GM13977 (cell line): ENCODE results near the gene FHL1.

ENCODE experiments used
- DNase-seq: peaks from one replicate; pipeline ENCODE4 v3.0.0; 2012; ENCODE audit warnings: low spot score
- CTCF ChIP-seq: IDR thresholded peaks from 2 replicates; pipeline ENCODE4 v1.5.1; 2012; ENCODE audit warnings: mild to moderate bottlenecking, control low read depth; ENCODE audit not compliant: insufficient read depth; ENCODE audit errors: extremely low read depth, missing control alignments
- in situ Hi-C: fragments of 300-500 bp; cut with MboI; formaldehyde crosslinking; loops from one replicate; pipeline ENCODE4 v1.12.0; 2022; ENCODE audit warnings: low sequenced_read_pairs, low pct_unique_long_range_greater_than_20kb, mixed read lengths, inconsistent platforms; ENCODE audit not compliant: unreplicated experiment

Gene FHL1

DNA sequence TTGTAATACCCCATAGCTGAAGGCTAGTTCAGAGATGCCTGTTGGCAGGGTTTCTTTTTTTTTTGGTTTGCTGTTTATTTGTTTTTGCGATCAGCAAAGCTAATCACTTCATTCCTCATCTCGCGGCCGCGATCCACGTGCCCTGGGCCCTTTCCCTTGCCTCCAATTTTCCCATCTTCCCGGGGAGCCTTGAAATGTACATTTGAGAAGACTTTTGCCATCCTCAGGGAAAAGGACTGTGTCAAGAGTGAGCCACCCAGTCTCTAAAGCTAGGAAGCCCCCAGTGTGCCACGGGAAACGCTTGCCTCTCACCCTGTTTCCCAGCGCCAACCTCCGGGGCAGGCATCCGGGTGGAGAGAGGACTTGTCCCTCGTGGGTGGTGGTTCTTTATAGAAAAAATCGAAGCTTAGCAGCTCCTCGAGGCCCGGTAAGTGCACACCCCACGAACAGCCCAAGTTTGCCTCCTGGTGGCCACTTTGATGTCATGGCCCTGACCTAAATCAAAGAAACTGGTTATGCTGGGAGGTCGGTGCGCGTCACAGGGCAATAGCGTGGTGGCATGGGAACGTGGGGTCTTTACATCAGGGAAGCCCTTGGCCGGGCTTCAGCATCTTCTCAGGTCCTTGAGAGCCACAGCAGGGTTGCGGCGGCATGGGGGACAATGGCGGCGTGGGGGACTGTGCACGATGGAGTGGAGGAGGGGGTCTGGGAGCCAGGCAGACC, 61.8 kb downstream of the FHL1 start:
- TF ChIP-seq CTCF, result peak; percentile 48
- in situ Hi-C loops, result no loop called here
- DNase-seq, result peak; percentile 28

- TF ChIP-seq CTCF, result no peak
- in situ Hi-C loops, result no loop called here
- DNase-seq, result no peak
Observed at GRCh38 chrX:136209751-136210150, 62.4 kb downstream of the FHL1 start.

DNA sequence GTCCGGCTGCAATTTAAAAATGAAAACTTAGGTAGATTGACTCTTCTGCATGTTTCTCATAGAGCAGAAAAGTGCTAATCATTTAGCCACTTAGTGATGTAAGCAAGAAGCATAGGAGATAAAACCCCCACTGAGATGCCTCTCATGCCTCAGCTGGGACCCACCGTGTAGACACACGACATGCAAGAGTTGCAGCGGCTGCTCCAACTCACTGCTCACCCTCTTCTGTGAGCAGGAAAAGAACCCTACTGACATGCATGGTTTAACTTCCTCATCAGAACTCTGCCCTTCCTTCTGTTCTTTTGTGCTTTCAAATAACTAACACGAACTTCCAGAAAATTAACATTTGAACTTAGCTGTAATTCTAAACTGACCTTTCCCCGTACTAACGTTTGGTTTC, 62.9 kb downstream of the FHL1 start:
- in situ Hi-C loops, result no loop called here
- TF ChIP-seq CTCF, result no peak
- no peak for DNase-seq

GRCh38 chrX:136210806-136211205, 63.5 kb downstream of the FHL1 start:
- no peak for DNase-seq
- no peak for TF ChIP-seq CTCF

DNA sequence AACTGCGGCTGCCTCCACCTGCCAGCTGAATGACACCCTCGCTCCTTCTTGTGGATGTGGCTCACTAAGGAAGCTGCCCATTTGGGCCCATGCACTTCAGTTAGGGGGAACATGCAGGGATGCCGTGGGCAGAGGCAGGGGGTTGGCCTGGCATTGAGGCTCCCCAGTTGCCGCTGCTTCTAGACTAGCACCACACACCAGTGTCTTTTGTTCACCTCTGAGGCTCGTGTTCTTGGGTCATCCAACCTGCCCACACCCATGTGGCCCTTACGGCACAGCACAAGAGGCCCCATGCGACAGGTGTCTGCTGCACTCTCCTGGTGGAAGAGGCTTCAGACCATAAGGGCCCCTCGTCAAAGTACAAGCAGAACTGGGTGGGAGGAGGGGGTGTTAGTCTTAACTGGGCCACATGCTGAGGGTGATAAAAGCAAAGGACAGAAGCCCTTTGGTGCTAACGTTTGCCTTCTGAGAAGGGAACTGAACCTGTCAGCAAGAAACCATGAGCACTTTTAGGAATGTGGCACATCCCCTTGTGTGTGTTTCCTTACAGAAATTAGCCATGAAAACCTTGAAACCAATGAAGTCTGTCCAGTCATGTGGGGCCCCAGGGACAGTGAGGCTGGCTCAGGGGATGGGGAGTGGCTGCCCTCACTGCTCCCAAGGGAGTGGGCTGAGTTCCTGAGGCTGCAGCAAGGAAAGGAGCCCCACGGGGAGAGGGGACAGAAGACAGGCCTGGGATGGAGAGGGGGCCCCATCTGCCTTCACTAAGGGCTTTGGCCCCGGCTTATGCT, 64.6 kb downstream of the FHL1 start:
- DNase-seq, result no peak
- TF ChIP-seq CTCF, result no peak
- in situ Hi-C loops, result no loop called here

More at GRCh38 chrX:136210806-136211205, 63.5 kb downstream of the FHL1 start:
- in situ Hi-C loops, result no loop called here

GRCh38 chrX:136212557-136213111, 65.3 kb downstream of the FHL1 start:
- TF ChIP-seq CTCF, result no peak
- DNase-seq, result no peak
- in situ Hi-C loops, result no loop called here
